ENCODE measurements around the gene DNAAF2. TPM values are rescaled to one million over a fixed set of nuclear protein-coding genes. Genes with fewer than 3 reads are reported as not detected.
A peak's percentile ranks its signal among the peaks of the same experiment; 100 is the strongest.

Gene DNAAF2
- polyA plus RNA-seq, 4 donors = 8.3 to 19.5 (median 10.3) TPM

DNA sequence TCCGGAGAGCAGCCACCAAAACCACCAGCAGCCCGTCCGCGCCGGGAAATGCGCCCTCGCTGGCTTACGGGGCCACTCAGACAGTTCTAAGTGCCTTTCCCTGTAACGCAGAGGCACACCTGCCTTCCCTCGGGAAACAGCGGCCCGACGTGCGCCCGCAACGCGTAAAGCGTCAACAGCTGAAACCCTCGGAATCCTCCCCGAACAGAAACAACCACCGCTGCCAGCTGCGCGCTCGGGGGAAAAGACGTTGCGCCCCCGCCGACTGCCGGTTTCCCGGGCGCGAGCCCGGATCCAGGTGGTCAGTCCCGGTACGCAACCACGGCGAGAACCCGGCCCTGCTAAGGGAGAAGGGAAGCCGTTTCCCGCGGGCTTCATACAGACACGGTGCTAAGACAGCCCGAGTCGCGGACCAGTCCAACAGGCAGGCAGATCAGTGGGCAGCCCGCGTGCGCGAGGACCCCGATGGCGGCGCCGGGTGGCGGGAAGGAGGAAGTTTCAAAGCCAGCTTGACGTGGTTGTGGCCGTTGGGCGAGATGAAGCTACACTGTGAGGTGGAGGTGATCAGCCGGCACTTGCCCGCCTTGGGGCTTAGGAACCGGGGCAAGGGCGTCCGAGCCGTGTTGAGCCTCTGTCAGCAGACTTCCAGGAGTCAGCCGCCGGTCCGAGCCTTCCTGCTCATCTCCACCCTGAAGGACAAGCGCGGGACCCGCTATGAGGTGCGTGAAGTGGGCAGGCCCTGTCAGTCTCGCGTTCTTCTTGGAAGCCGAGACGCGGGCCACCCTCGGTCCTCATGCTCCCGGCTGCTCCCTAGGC is 36.4 kb downstream of the DNAAF2 start, which contains the start of gene LRR1:
LRR1 (plus strand) TSS at position 456 of the 816 bp plus-strand sequence; CDS start at position 537, 81 bp downstream.
- no peaks in the 10 kb centered on the region for H3K27me3 ChIP-seq (ENCODE audit: control insufficient read depth in 3 of 3, insufficient read depth in 3 of 3, low read length in 3 of 3)
- peak within 1 kb of the TSS; percentile 75 to 81 (median 76) for H3K4me3 ChIP-seq (ENCODE audit: low read depth in 1 of 3, low read length in 3 of 3)
- WGBS, 3 donors = 0 to 1% (median 0%) methylated on average over 60 to 77 of the region's 77 CpGs
- DNase-seq (peak; percentile 87 to 96), FAIRE-seq (no peak)
- H3K4me1 ChIP-seq (ENCODE audit: control insufficient read depth in 3 of 3, insufficient read depth in 2 of 3, low read depth in 1 of 3, low read length in 2 of 3) = peaks cover 0 to 18% (median 0%) of the 10 kb centered on the region in 3 donors
- peak within 1 kb of the TSS; percentile 96 to 99 (median 96) for H3K27ac ChIP-seq (ENCODE audit: low read depth in 1 of 3, low read length in 2 of 3)
- no peaks in the 10 kb centered on the region for H3K9me3 ChIP-seq (ENCODE audit: control insufficient read depth in 2 of 2, insufficient read depth in 1 of 2, low read depth in 1 of 2, low read length in 1 of 2)
- H3K36me3 ChIP-seq (ENCODE audit: control insufficient read depth in 3 of 3, insufficient read depth in 2 of 3, low read depth in 1 of 3, low read length in 3 of 3) = peaks cover 0 to 4% (median 0%) of the 10 kb centered on the region in 3 donors

DNA sequence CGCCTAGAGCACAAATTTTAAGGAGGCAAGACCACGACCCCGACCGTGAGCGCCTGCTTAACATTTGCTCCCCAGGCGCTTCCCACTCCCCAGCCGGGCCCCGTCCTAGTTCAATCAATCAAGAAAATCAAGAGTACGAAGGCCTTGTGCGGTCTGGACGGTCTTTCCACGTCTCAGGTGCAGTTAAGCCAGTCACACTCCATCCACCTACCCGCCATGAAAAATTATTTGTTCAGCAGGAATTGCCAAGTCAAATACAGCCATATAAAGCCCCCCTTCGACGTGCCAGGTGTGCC is 36.9 kb downstream of the DNAAF2 start:
- no peaks in the 10 kb centered on the region for H3K27me3 ChIP-seq (ENCODE audit: control insufficient read depth in 3 of 3, insufficient read depth in 3 of 3, low read length in 3 of 3)
- WGBS, 3 donors = 0 to 1% (median 0%) methylated on average over 15 of the region's 15 CpGs
- FAIRE-seq = no peak
- no peaks in the 10 kb centered on the region for H3K9me3 ChIP-seq (ENCODE audit: control insufficient read depth in 2 of 2, insufficient read depth in 1 of 2, low read depth in 1 of 2, low read length in 1 of 2)
- peak overlapping the region; percentile 75 to 81 (median 76) for H3K4me3 ChIP-seq (ENCODE audit: low read depth in 1 of 3, low read length in 3 of 3)
- no peak for DNase-seq
- H3K27ac ChIP-seq (ENCODE audit: low read depth in 1 of 3, low read length in 2 of 3) = peak overlapping the region; percentile 96 to 99 (median 96)
- H3K4me1 ChIP-seq (ENCODE audit: control insufficient read depth in 3 of 3, insufficient read depth in 2 of 3, low read depth in 1 of 3, low read length in 2 of 3) = peaks cover 0 to 18% (median 0%) of the 10 kb centered on the region in 3 donors
- H3K36me3 ChIP-seq (ENCODE audit: control insufficient read depth in 3 of 3, insufficient read depth in 2 of 3, low read depth in 1 of 3, low read length in 3 of 3) = no peaks in the 10 kb centered on the region

- H3K36me3 ChIP-seq (ENCODE audit: control insufficient read depth in 3 of 3, insufficient read depth in 2 of 3, low read depth in 1 of 3, low read length in 3 of 3) = no peaks in the 10 kb centered on the region
- peak overlapping the region in 1 of 3 donors; percentile 90 for H3K27ac ChIP-seq (ENCODE audit: low read depth in 1 of 3, low read length in 2 of 3)
- DNase-seq (peak; percentile 90 to 97), FAIRE-seq (peak; percentile 55)
- H3K4me3 ChIP-seq (ENCODE audit: low read depth in 1 of 3, low read length in 3 of 3) = no peak overlapping the region
- 6 to 31% (median 27%) methylated on average over 4 of the region's 4 CpGs for WGBS, 3 donors
- no peaks in the 10 kb centered on the region for H3K27me3 ChIP-seq (ENCODE audit: control insufficient read depth in 3 of 3, insufficient read depth in 3 of 3, low read length in 3 of 3)
- peaks cover 0 to 16% (median 0%) of the 10 kb centered on the region in 3 donors for H3K4me1 ChIP-seq (ENCODE audit: control insufficient read depth in 3 of 3, insufficient read depth in 2 of 3, low read depth in 1 of 3, low read length in 2 of 3)
- no peaks in the 10 kb centered on the region for H3K9me3 ChIP-seq (ENCODE audit: control insufficient read depth in 2 of 2, insufficient read depth in 1 of 2, low read depth in 1 of 2, low read length in 1 of 2)
These were observed 40.5 kb downstream of the DNAAF2 start for GRCh38 chr14:49594347-49595091.

GRCh38 chr14:49593016-49593415 is 42.0 kb downstream of the DNAAF2 start:
- no peak overlapping the region for H3K4me3 ChIP-seq (ENCODE audit: low read depth in 1 of 3, low read length in 3 of 3)
- FAIRE-seq (no peak), DNase-seq (peak in 1 of 2 donors; percentile 30)
- H3K9me3 ChIP-seq (ENCODE audit: control insufficient read depth in 2 of 2, insufficient read depth in 1 of 2, low read depth in 1 of 2, low read length in 1 of 2) = no peaks in the 10 kb centered on the region
- no peaks in the 10 kb centered on the region for H3K27me3 ChIP-seq (ENCODE audit: control insufficient read depth in 3 of 3, insufficient read depth in 3 of 3, low read length in 3 of 3)
- no peaks in the 10 kb centered on the region for H3K36me3 ChIP-seq (ENCODE audit: control insufficient read depth in 3 of 3, insufficient read depth in 2 of 3, low read depth in 1 of 3, low read length in 3 of 3)
- H3K27ac ChIP-seq (ENCODE audit: low read depth in 1 of 3, low read length in 2 of 3) = no peak overlapping the region
- peaks cover 0 to 16% (median 0%) of the 10 kb centered on the region in 3 donors for H3K4me1 ChIP-seq (ENCODE audit: control insufficient read depth in 3 of 3, insufficient read depth in 2 of 3, low read depth in 1 of 3, low read length in 2 of 3)
- WGBS, 3 donors = 42 to 60% (median 52%) methylated on average over 3 of the region's 3 CpGs

GRCh38 chr14:49589387-49589786 is 45.7 kb downstream of the DNAAF2 start:
- H3K4me1 ChIP-seq (ENCODE audit: control insufficient read depth in 3 of 3, insufficient read depth in 2 of 3, low read depth in 1 of 3, low read length in 2 of 3) = peaks cover 0 to 7% (median under 1%) of the 10 kb centered on the region in 3 donors
- FAIRE-seq = no peak

GRCh38 chr14:49586673-49587460 is 48.2 kb downstream of the DNAAF2 start:
- H3K4me1 ChIP-seq (ENCODE audit: control insufficient read depth in 3 of 3, insufficient read depth in 2 of 3, low read depth in 1 of 3, low read length in 2 of 3) = peaks cover 0 to 10% (median 2%) of the 10 kb centered on the region in 3 donors
- H3K4me3 ChIP-seq (ENCODE audit: low read depth in 1 of 3, low read length in 3 of 3) = peak overlapping the region in 2 of 3 donors; percentile 21 to 96
- no peaks in the 10 kb centered on the region for H3K9me3 ChIP-seq (ENCODE audit: control insufficient read depth in 2 of 2, insufficient read depth in 1 of 2, low read depth in 1 of 2, low read length in 1 of 2)
- peak overlapping the region; percentile 66 to 98 (median 91) for H3K27ac ChIP-seq (ENCODE audit: low read depth in 1 of 3, low read length in 2 of 3)
- DNase-seq (peak; percentile 77 to 84), FAIRE-seq (no peak)
- no peaks in the 10 kb centered on the region for H3K27me3 ChIP-seq (ENCODE audit: control insufficient read depth in 3 of 3, insufficient read depth in 3 of 3, low read length in 3 of 3)
- WGBS, 3 donors = 1 to 2% (median 1%) methylated on average over 9 to 12 of the region's 21 CpGs
- H3K36me3 ChIP-seq (ENCODE audit: control insufficient read depth in 3 of 3, insufficient read depth in 2 of 3, low read depth in 1 of 3, low read length in 3 of 3) = peaks cover 0 to 18% (median 2%) of the 10 kb centered on the region in 3 donors

More at GRCh38 chr14:49589387-49589786, 45.7 kb downstream of the DNAAF2 start:
- H3K27ac ChIP-seq (ENCODE audit: low read depth in 1 of 3, low read length in 2 of 3) = no peak overlapping the region
- no peaks in the 10 kb centered on the region for H3K27me3 ChIP-seq (ENCODE audit: control insufficient read depth in 3 of 3, insufficient read depth in 3 of 3, low read length in 3 of 3)
- peaks cover 0 to 4% (median 0%) of the 10 kb centered on the region in 3 donors for H3K36me3 ChIP-seq (ENCODE audit: control insufficient read depth in 3 of 3, insufficient read depth in 2 of 3, low read depth in 1 of 3, low read length in 3 of 3)
- H3K4me3 ChIP-seq (ENCODE audit: low read depth in 1 of 3, low read length in 3 of 3) = no peak overlapping the region
- no peak for DNase-seq
- H3K9me3 ChIP-seq (ENCODE audit: control insufficient read depth in 2 of 2, insufficient read depth in 1 of 2, low read depth in 1 of 2, low read length in 1 of 2) = no peaks in the 10 kb centered on the region
- WGBS, 3 donors = 89 to 95% (median 92%) methylated on average over 3 of the region's 3 CpGs

DNA sequence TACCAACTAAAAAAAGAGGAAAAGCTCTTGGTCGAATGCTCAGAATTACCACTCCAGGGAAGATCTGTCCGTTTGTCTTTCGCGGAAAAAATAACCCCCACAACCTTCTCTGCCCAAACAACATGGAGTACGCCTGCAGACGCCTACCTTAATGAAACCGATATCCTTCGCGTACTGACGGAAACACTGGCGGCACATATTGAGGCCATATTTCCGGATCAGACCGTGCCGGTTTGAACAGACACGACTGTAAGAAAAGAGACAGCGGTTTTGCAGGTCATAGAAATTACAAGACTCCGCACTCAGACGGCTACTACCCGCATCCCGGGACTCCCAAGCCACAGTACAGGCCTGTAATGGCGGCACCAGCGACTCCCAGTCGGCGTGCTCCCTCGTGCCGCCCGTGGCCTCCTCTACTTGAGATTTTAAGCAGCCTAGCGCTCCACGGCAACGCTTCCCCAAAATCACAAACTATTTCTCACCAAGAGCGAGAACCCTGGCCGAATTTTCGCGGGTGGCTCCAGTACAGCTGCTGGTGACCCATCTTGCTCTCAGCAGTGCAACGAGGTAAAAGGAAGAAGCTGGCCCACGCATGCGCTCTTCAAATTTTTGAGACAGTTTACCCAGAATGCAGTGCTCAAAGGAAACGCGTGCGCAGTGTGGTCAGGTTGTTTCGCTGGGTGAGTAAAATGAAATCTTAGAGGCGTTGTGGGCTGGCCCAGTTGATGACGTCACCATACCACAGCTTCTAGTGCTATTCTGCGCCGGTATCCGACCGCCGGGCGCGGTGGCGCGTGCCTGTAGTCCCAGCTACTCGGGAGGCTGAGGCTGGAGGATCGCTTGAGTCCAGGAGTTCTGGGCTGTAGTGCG is 49.0 kb downstream of the DNAAF2 start, which contains the start of gene RPS29:
RPS29 (minus strand) TSS at position 578 of the 870 bp plus-strand sequence; CDS start at position 544, 34 bp downstream.
- H3K27me3 ChIP-seq (ENCODE audit: control insufficient read depth in 3 of 3, insufficient read depth in 3 of 3, low read length in 3 of 3) = no peaks in the 10 kb centered on the region
- peak; percentile 100 for DNase-seq
- peaks cover 0 to 22% (median 2%) of the 10 kb centered on the region in 3 donors for H3K36me3 ChIP-seq (ENCODE audit: control insufficient read depth in 3 of 3, insufficient read depth in 2 of 3, low read depth in 1 of 3, low read length in 3 of 3)
- H3K4me3 ChIP-seq (ENCODE audit: low read depth in 1 of 3, low read length in 3 of 3) = peak within 1 kb of the TSS; percentile 80 to 96 (median 87)
- no peak for FAIRE-seq
- 0% methylated on average over 53 to 55 of the region's 55 CpGs for WGBS, 3 donors
- peak within 1 kb of the TSS; percentile 89 to 98 (median 91) for H3K27ac ChIP-seq (ENCODE audit: low read depth in 1 of 3, low read length in 2 of 3)
- H3K4me1 ChIP-seq (ENCODE audit: control insufficient read depth in 3 of 3, insufficient read depth in 2 of 3, low read depth in 1 of 3, low read length in 2 of 3) = peaks cover 0 to 10% (median 2%) of the 10 kb centered on the region in 3 donors
- no peaks in the 10 kb centered on the region for H3K9me3 ChIP-seq (ENCODE audit: control insufficient read depth in 2 of 2, insufficient read depth in 1 of 2, low read depth in 1 of 2, low read length in 1 of 2)
